C4-2B (cell line): ENCODE data around the gene NRIP3.

Source experiments
- CTCF ChIP-seq: fragments of 450-650 bp; conservative IDR thresholded peaks from 2 replicates; pipeline ENCODE4 v1.5.1; 2017; ENCODE audit warnings: mild to moderate bottlenecking
- ZFX ChIP-seq: fragments of 450-650 bp; IDR thresholded peaks from 2 replicates; pipeline ENCODE4 v1.6.1; 2017

GRCh38 chr11:8971196-8971923 lies 32.4 kb downstream of the NRIP3 start:
- no peak for TF ChIP-seq CTCF
- TF ChIP-seq ZFX: no peak
